ENCODE results near the gene SCIN. TPM values are rescaled to one million over a fixed set of nuclear protein-coding genes. Genes with fewer than 3 reads are reported as not detected.

SCIN gene
- total and polyA plus RNA-seq, 9 donors: 0.27 to 0.84 (median 0.36) TPM

- H3K4me3 ChIP-seq (ENCODE audit: low read length): no peak overlapping the region
- no peaks in the 10 kb centered on the region for H3K36me3 ChIP-seq (ENCODE audit: control insufficient read depth, insufficient read depth, low read length)
- H3K27me3 ChIP-seq (ENCODE audit: control insufficient read depth, insufficient read depth, low read length): peaks cover 7% of the 10 kb centered on the region
- DNase-seq: no peak
- WGBS (ENCODE audit: insufficient coverage): 57% methylated on average over 1 of the region's 4 CpGs
- peaks cover 2% of the 10 kb centered on the region for H3K4me1 ChIP-seq (ENCODE audit: control insufficient read depth, insufficient read depth, low read length)
- no peaks in the 10 kb centered on the region for H3K9me3 ChIP-seq (replicated peaks; ENCODE audit: control insufficient read depth, low read depth, low read length)
- no peak overlapping the region for H3K27ac ChIP-seq (ENCODE audit: low read length)
These were observed 5.3 kb upstream of the SCIN start for GRCh38 chr7:12564996-12565764.

GRCh38 chr7:12565873-12566272, 4.6 kb upstream of the SCIN start:
- no peak overlapping the region for H3K4me3 ChIP-seq (ENCODE audit: low read length)
- 86% methylated on average over 1 of the region's 2 CpGs for WGBS (ENCODE audit: insufficient coverage)

GRCh38 chr7:12567015-12567414, 3.5 kb upstream of the SCIN start:
- peaks cover 23% of the 10 kb centered on the region for H3K27me3 ChIP-seq (ENCODE audit: control insufficient read depth, insufficient read depth, low read length)
- H3K4me1 ChIP-seq (ENCODE audit: control insufficient read depth, insufficient read depth, low read length): peaks cover 13% of the 10 kb centered on the region
- no peak overlapping the region for H3K4me3 ChIP-seq (ENCODE audit: low read length)
- DNase-seq: no peak
- no peak overlapping the region for H3K27ac ChIP-seq (ENCODE audit: low read length)
- WGBS (ENCODE audit: insufficient coverage): no CpG with 5 or more reads among the region's 1 CpG
- H3K36me3 ChIP-seq (ENCODE audit: control insufficient read depth, insufficient read depth, low read length): no peaks in the 10 kb centered on the region
- H3K9me3 ChIP-seq (replicated peaks; ENCODE audit: control insufficient read depth, low read depth, low read length): no peaks in the 10 kb centered on the region

More at GRCh38 chr7:12565873-12566272, 4.6 kb upstream of the SCIN start:
- Histone ChIP-seq H3K9me3 (replicated peaks; ENCODE audit: control insufficient read depth, low read depth, low read length) (no peaks in the 10 kb centered on the region), H3K4me1 (ENCODE audit: control insufficient read depth, insufficient read depth, low read length) (peaks cover 9% of the 10 kb centered on the region), H3K27ac (ENCODE audit: low read length) (no peak overlapping the region), H3K36me3 (ENCODE audit: control insufficient read depth, insufficient read depth, low read length) (no peaks in the 10 kb centered on the region), H3K27me3 (ENCODE audit: control insufficient read depth, insufficient read depth, low read length) (peaks cover 14% of the 10 kb centered on the region)
- DNase-seq: no peak

- no peak for DNase-seq
- no peaks in the 10 kb centered on the region for H3K9me3 ChIP-seq (replicated peaks; ENCODE audit: control insufficient read depth, low read depth, low read length)
- H3K27ac ChIP-seq (ENCODE audit: low read length): no peak overlapping the region
- H3K27me3 ChIP-seq (ENCODE audit: control insufficient read depth, insufficient read depth, low read length): peaks cover 23% of the 10 kb centered on the region
- H3K4me3 ChIP-seq (ENCODE audit: low read length): no peak overlapping the region
- WGBS (ENCODE audit: insufficient coverage): no CpG with 5 or more reads among the region's 5 CpGs
- H3K36me3 ChIP-seq (ENCODE audit: control insufficient read depth, insufficient read depth, low read length): no peaks in the 10 kb centered on the region
- peaks cover 13% of the 10 kb centered on the region for H3K4me1 ChIP-seq (ENCODE audit: control insufficient read depth, insufficient read depth, low read length)
These were observed 847 bp upstream of the SCIN start for GRCh38 chr7:12569673-12570072.

GRCh38 chr7:12570168-12570533, 369 bp upstream of the SCIN start:
- Histone ChIP-seq H3K36me3 (ENCODE audit: control insufficient read depth, insufficient read depth, low read length) (no peaks in the 10 kb centered on the region), H3K27me3 (ENCODE audit: control insufficient read depth, insufficient read depth, low read length) (peaks cover 23% of the 10 kb centered on the region), H3K27ac (ENCODE audit: low read length) (no peak overlapping the region), H3K4me1 (ENCODE audit: control insufficient read depth, insufficient read depth, low read length) (peaks cover 13% of the 10 kb centered on the region), H3K9me3 (replicated peaks; ENCODE audit: control insufficient read depth, low read depth, low read length) (no peaks in the 10 kb centered on the region), H3K4me3 (ENCODE audit: low read length) (peak overlapping the region; percentile 46)
- WGBS (ENCODE audit: insufficient coverage): 2% methylated on average over 6 of the region's 10 CpGs
- DNase-seq: no peak

- no peak for DNase-seq
- Histone ChIP-seq H3K36me3 (ENCODE audit: control insufficient read depth, insufficient read depth, low read length) (no peaks in the 10 kb centered on the region), H3K4me3 (ENCODE audit: low read length) (no peak overlapping the region), H3K27ac (ENCODE audit: low read length) (no peak overlapping the region), H3K9me3 (replicated peaks; ENCODE audit: control insufficient read depth, low read depth, low read length) (no peaks in the 10 kb centered on the region), H3K27me3 (ENCODE audit: control insufficient read depth, insufficient read depth, low read length) (peaks cover 23% of the 10 kb centered on the region), H3K4me1 (ENCODE audit: control insufficient read depth, insufficient read depth, low read length) (peaks cover 13% of the 10 kb centered on the region)
- WGBS (ENCODE audit: insufficient coverage): 78% methylated on average over 3 of the region's 5 CpGs
These were observed 1.2 kb downstream of the SCIN start for GRCh38 chr7:12571691-12572090.

GRCh38 chr7:12572941-12573575, 2.5 kb downstream of the SCIN start:
- Histone ChIP-seq H3K4me1 (ENCODE audit: control insufficient read depth, insufficient read depth, low read length) (peaks cover 13% of the 10 kb centered on the region), H3K27ac (ENCODE audit: low read length) (peak overlapping the region; percentile 37), H3K9me3 (replicated peaks; ENCODE audit: control insufficient read depth, low read depth, low read length) (no peaks in the 10 kb centered on the region), H3K4me3 (ENCODE audit: low read length) (no peak overlapping the region), H3K36me3 (ENCODE audit: control insufficient read depth, insufficient read depth, low read length) (no peaks in the 10 kb centered on the region), H3K27me3 (ENCODE audit: control insufficient read depth, insufficient read depth, low read length) (peaks cover 23% of the 10 kb centered on the region)
- 17% methylated on average over 1 of the region's 2 CpGs for WGBS (ENCODE audit: insufficient coverage)
- DNase-seq: peak; percentile 53

GRCh38 chr7:12573885-12574284, 3.4 kb downstream of the SCIN start:
- H3K27me3 ChIP-seq (ENCODE audit: control insufficient read depth, insufficient read depth, low read length): peaks cover 23% of the 10 kb centered on the region
- H3K4me1 ChIP-seq (ENCODE audit: control insufficient read depth, insufficient read depth, low read length): peaks cover 13% of the 10 kb centered on the region
- DNase-seq: no peak
- no CpG with 5 or more reads among the region's 1 CpG for WGBS (ENCODE audit: insufficient coverage)
- no peak overlapping the region for H3K27ac ChIP-seq (ENCODE audit: low read length)
- H3K4me3 ChIP-seq (ENCODE audit: low read length): no peak overlapping the region
- H3K36me3 ChIP-seq (ENCODE audit: control insufficient read depth, insufficient read depth, low read length): no peaks in the 10 kb centered on the region
- H3K9me3 ChIP-seq (replicated peaks; ENCODE audit: control insufficient read depth, low read depth, low read length): no peaks in the 10 kb centered on the region

- H3K27me3 ChIP-seq (ENCODE audit: control insufficient read depth, insufficient read depth, low read length): no peaks in the 10 kb centered on the region
- H3K9me3 ChIP-seq (replicated peaks; ENCODE audit: control insufficient read depth, low read depth, low read length): no peaks in the 10 kb centered on the region
- no peak overlapping the region for H3K27ac ChIP-seq (ENCODE audit: low read length)
- H3K4me1 ChIP-seq (ENCODE audit: control insufficient read depth, insufficient read depth, low read length): no peaks in the 10 kb centered on the region
- WGBS (ENCODE audit: insufficient coverage): no CpG with 5 or more reads among the region's 8 CpGs
- H3K4me3 ChIP-seq (ENCODE audit: low read length): no peak overlapping the region
- DNase-seq: no peak
- no peaks in the 10 kb centered on the region for H3K36me3 ChIP-seq (ENCODE audit: control insufficient read depth, insufficient read depth, low read length)
These were observed 8.6 kb downstream of the SCIN start for GRCh38 chr7:12578930-12579640.

GRCh38 chr7:12581897-12582296, 11.4 kb downstream of the SCIN start:
- no peak for DNase-seq
- H3K27ac ChIP-seq (ENCODE audit: low read length): no peak overlapping the region
- H3K9me3 ChIP-seq (replicated peaks; ENCODE audit: control insufficient read depth, low read depth, low read length): no peaks in the 10 kb centered on the region
- no peak overlapping the region for H3K4me3 ChIP-seq (ENCODE audit: low read length)
- H3K27me3 ChIP-seq (ENCODE audit: control insufficient read depth, insufficient read depth, low read length): no peaks in the 10 kb centered on the region
- WGBS (ENCODE audit: insufficient coverage): no CpG with 5 or more reads among the region's 3 CpGs
- H3K36me3 ChIP-seq (ENCODE audit: control insufficient read depth, insufficient read depth, low read length): no peaks in the 10 kb centered on the region
- H3K4me1 ChIP-seq (ENCODE audit: control insufficient read depth, insufficient read depth, low read length): no peaks in the 10 kb centered on the region

Measured in muscle of leg (tissue), 11 donors.